ENCODE measurements around the gene DUSP16. TPM values are rescaled to one million over a fixed set of nuclear protein-coding genes. Genes with fewer than 3 reads are reported as not detected.
A peak's percentile ranks its signal among the peaks of the same experiment; 100 is the strongest.

The DUSP16 gene
- total RNA-seq, 1 donor from 2014 or later, result 26.1 TPM

- H3K9ac ChIP-seq, result no peak overlapping the region
- Mint-ChIP-seq H3K27ac (peak overlapping the region; percentile 5), H3K36me3 (no peaks in the 10 kb centered on the region), H3K9me3 (no peaks in the 10 kb centered on the region), H3K4me1 (peaks cover 14% of the 10 kb centered on the region), H3K27me3 (ENCODE audit: insufficient read depth, low read depth) (peaks cover 4% of the 10 kb centered on the region), H3K4me3 (peak overlapping the region; percentile 16)
- TF ChIP-seq EZH2 (IDR thresholded peaks at IDR 0.05), result no peak
- TF ChIP-seq EZH2phosphoT487 (IDR thresholded peaks at IDR 0.05), result no peak
- TF ChIP-seq CTCF (IDR thresholded peaks at IDR 0.05), result no peak
- no peaks in the 10 kb centered on the region for H3K9me3 ChIP-seq (ENCODE audit: low read depth)
- H3K27me3 ChIP-seq, result no peaks in the 10 kb centered on the region
- no peak overlapping the region for H3K27ac ChIP-seq
- no peak overlapping the region for H2AFZ ChIP-seq (replicated peaks)
- H4K20me1 ChIP-seq (ENCODE audit: low read depth), result no peaks in the 10 kb centered on the region
- no peak overlapping the region for H3K4me3 ChIP-seq
- peaks cover 29% of the 10 kb centered on the region for H3F3A ChIP-seq (ENCODE audit: low read depth)
- H3K79me2 ChIP-seq (ENCODE audit: low read depth), result peaks cover 13% of the 10 kb centered on the region
- no peaks in the 10 kb centered on the region for H3K36me3 ChIP-seq
- peaks cover 16% of the 10 kb centered on the region for H3K4me1 ChIP-seq
- H3K4me2 ChIP-seq, result no peak overlapping the region
- no peak for DNase-seq (ENCODE audit: low spot score)
These were observed 45.9 kb upstream of the DUSP16 start for GRCh38 chr12:12608557-12608957.

GRCh38 chr12:12606781-12607589, 44.3 kb upstream of the DUSP16 start:
- no peaks in the 10 kb centered on the region for H3K36me3 Mint-ChIP-seq
- no peak overlapping the region for H3K27ac Mint-ChIP-seq
- no peak overlapping the region for H3K27ac ChIP-seq
- H3K4me3 ChIP-seq, result no peak overlapping the region
- H3K4me3 Mint-ChIP-seq, result no peak overlapping the region
- no peaks in the 10 kb centered on the region for H3K79me2 ChIP-seq (ENCODE audit: low read depth)
- DNase-seq (ENCODE audit: low spot score), result no peak
- no peaks in the 10 kb centered on the region for H3K36me3 ChIP-seq
- H3K4me1 ChIP-seq, result peaks cover 5% of the 10 kb centered on the region
- H3K9ac ChIP-seq, result no peak overlapping the region
- TF ChIP-seq CTCF (IDR thresholded peaks at IDR 0.05) (no peak), EZH2phosphoT487 (IDR thresholded peaks at IDR 0.05) (no peak), EZH2 (IDR thresholded peaks at IDR 0.05) (no peak)
- no peaks in the 10 kb centered on the region for H3K9me3 ChIP-seq (ENCODE audit: low read depth)
- H4K20me1 ChIP-seq (ENCODE audit: low read depth), result no peaks in the 10 kb centered on the region
- peaks cover 16% of the 10 kb centered on the region for H3F3A ChIP-seq (ENCODE audit: low read depth)
- H3K27me3 ChIP-seq, result no peaks in the 10 kb centered on the region
- H3K4me2 ChIP-seq, result no peak overlapping the region
- peaks cover 4% of the 10 kb centered on the region for H3K27me3 Mint-ChIP-seq (ENCODE audit: insufficient read depth, low read depth)
- H3K4me1 Mint-ChIP-seq, result peaks cover 2% of the 10 kb centered on the region
- H3K9me3 Mint-ChIP-seq, result no peaks in the 10 kb centered on the region
- peak overlapping the region; percentile 51 for H2AFZ ChIP-seq (replicated peaks)

- peaks cover 3% of the 10 kb centered on the region for H3K27me3 Mint-ChIP-seq (ENCODE audit: insufficient read depth, low read depth)
These were observed 42.1 kb upstream of the DUSP16 start for GRCh38 chr12:12604740-12605139.

More at GRCh38 chr12:12604740-12605139, 42.1 kb upstream of the DUSP16 start:
- no peaks in the 10 kb centered on the region for H3K27me3 ChIP-seq
- Mint-ChIP-seq H3K4me3 (no peak overlapping the region), H3K27ac (no peak overlapping the region), H3K36me3 (no peaks in the 10 kb centered on the region), H3K9me3 (no peaks in the 10 kb centered on the region), H3K4me1 (no peaks in the 10 kb centered on the region)
- H4K20me1 ChIP-seq (ENCODE audit: low read depth), result no peaks in the 10 kb centered on the region
- H2AFZ ChIP-seq (replicated peaks), result peak overlapping the region; percentile 31
- DNase-seq (ENCODE audit: low spot score), result no peak
- peak overlapping the region; percentile 29 for H3K27ac ChIP-seq
- no peak for TF ChIP-seq CTCF (IDR thresholded peaks at IDR 0.05)
- no peak for TF ChIP-seq EZH2 (IDR thresholded peaks at IDR 0.05)
- TF ChIP-seq EZH2phosphoT487 (IDR thresholded peaks at IDR 0.05), result no peak
- H3K4me3 ChIP-seq, result no peak overlapping the region
- no peaks in the 10 kb centered on the region for H3K9me3 ChIP-seq (ENCODE audit: low read depth)
- H3K36me3 ChIP-seq, result no peaks in the 10 kb centered on the region
- H3K4me1 ChIP-seq, result no peaks in the 10 kb centered on the region
- no peak overlapping the region for H3K9ac ChIP-seq
- H3K79me2 ChIP-seq (ENCODE audit: low read depth), result no peaks in the 10 kb centered on the region
- no peaks in the 10 kb centered on the region for H3F3A ChIP-seq (ENCODE audit: low read depth)
- no peak overlapping the region for H3K4me2 ChIP-seq

All from neural progenitor cell (in vitro differentiated cells).